CD4-positive, alpha-beta T cell treated with Interleukin-10 for 1 hour (primary cell): Measurements from ENCODE around the gene GALNT15.

Source experiments
- DNase-seq: peaks from one replicate; pipeline ENCODE4 v3.0.0-alpha.2; 2020

The GALNT15 gene

GRCh38 chr3:16255726-16256125 is 81.2 kb downstream of the GALNT15 start:
- no peak for DNase-seq

- DNase-seq, result no peak
Observed at GRCh38 chr3:16257309-16257708, 82.8 kb downstream of the GALNT15 start.

GRCh38 chr3:16258177-16258576 is 83.7 kb downstream of the GALNT15 start:
- no peak for DNase-seq

GRCh38 chr3:16258866-16259265 is 84.4 kb downstream of the GALNT15 start:
- DNase-seq, result no peak

- DNase-seq, result no peak
Observed at GRCh38 chr3:16260046-16260445, 85.6 kb downstream of the GALNT15 start.

- DNase-seq, result no peak
Observed at GRCh38 chr3:16262174-16262573, 87.7 kb downstream of the GALNT15 start.

GRCh38 chr3:16264174-16264707 is 89.8 kb downstream of the GALNT15 start:
- no peak for DNase-seq

- DNase-seq, result peak; percentile 100
Observed at GRCh38 chr3:16264708-16265454, 90.4 kb downstream of the GALNT15 start, which contains the start of the genes DPH3 and OXNAD1. Gene DPH3 (minus strand): TSS chr3:16264943. CDS start chr3:16264876, 67 bp downstream. Gene OXNAD1 (plus strand): TSS chr3:16265212. CDS start chr3:16270953, 5,741 bp downstream.

- DNase-seq, result no peak
Observed at GRCh38 chr3:16265455-16265786, 90.9 kb downstream of the GALNT15 start.

- no peak for DNase-seq
Observed at GRCh38 chr3:16266714-16267113, 92.2 kb downstream of the GALNT15 start.

GRCh38 chr3:16270855-16271254 is 96.4 kb downstream of the GALNT15 start:
- no peak for DNase-seq

- no peak for DNase-seq
Observed at GRCh38 chr3:16272588-16272987, 98.1 kb downstream of the GALNT15 start.

- DNase-seq, result no peak
Observed at GRCh38 chr3:16273867-16274266, 99.4 kb downstream of the GALNT15 start.

GRCh38 chr3:16277471-16277870 is 103.0 kb downstream of the GALNT15 start:
- no peak for DNase-seq

- no peak for DNase-seq
Observed at GRCh38 chr3:16279010-16279801, 104.7 kb downstream of the GALNT15 start.

- no peak for DNase-seq
Observed at GRCh38 chr3:16280671-16281070, 106.2 kb downstream of the GALNT15 start.
